Natural killer cell (primary cell): Measurements from ENCODE around the gene TACC2. TPM values are rescaled to one million over a fixed set of nuclear protein-coding genes. Genes with fewer than 3 reads are reported as not detected.

ENCODE experiments used
- ATAC-seq, 3 donors: fragments of 150-1000 bp in 2 of 3; fragments of 200-7000 bp in 1 of 3; cut with Tn5 transposase; 1 replicate in 1 of 3; 2 replicates in 2 of 3; pipeline ENCODE4 v1.10.0; 2021; ENCODE audit warnings: mild to moderate bottlenecking in 2 of 3, moderate library complexity in 2 of 3
- DNase-seq, 2 donors: peaks; one replicate each; pipeline versions ENCODE4 v3.0.0 to v3.0.0-alpha.2; 2013 to 2021; ENCODE audit warnings: mixed read lengths in 1 of 2
- H3K27ac ChIP-seq: one replicate; pipeline ENCODE4 v1.5.1; 2013; ENCODE audit warnings: mild to moderate bottlenecking, low read length
- H3K27me3 ChIP-seq: one replicate; pipeline ENCODE4 v1.6.1; 2013; ENCODE audit warnings: low read length; ENCODE audit not compliant: control insufficient read depth, insufficient read depth
- H3K36me3 ChIP-seq: one replicate; pipeline ENCODE4 v1.6.1; 2013; ENCODE audit warnings: low read length; ENCODE audit not compliant: control insufficient read depth, insufficient read depth
- H3K4me1 ChIP-seq: one replicate; pipeline ENCODE4 v1.6.1; 2013; ENCODE audit warnings: low read length; ENCODE audit not compliant: control insufficient read depth, insufficient read depth
- H3K4me3 ChIP-seq: one replicate; pipeline ENCODE4 v1.5.1; 2013; ENCODE audit warnings: low read length
- H3K9me3 ChIP-seq: one replicate; pipeline ENCODE4 v1.6.1; 2013; ENCODE audit warnings: low read length; ENCODE audit not compliant: control insufficient read depth, insufficient read depth
- H3K27ac Mint-ChIP-seq, 2 donors: one replicate each; pipeline ENCODE4 v1.8.0; 2022; ENCODE audit warnings: mild to moderate bottlenecking in 2 of 2, mixed read lengths in 2 of 2, moderate library complexity in 1 of 2
- H3K27me3 Mint-ChIP-seq, 2 donors: one replicate each; pipeline ENCODE4 v1.8.0; 2022; ENCODE audit warnings: low read depth in 2 of 2, mixed read lengths in 2 of 2
- H3K36me3 Mint-ChIP-seq: one replicate; pipeline ENCODE4 v1.8.0; 2022; ENCODE audit warnings: mixed read lengths
- H3K4me1 Mint-ChIP-seq, 2 donors: one replicate each; pipeline ENCODE4 v1.8.0; 2022; ENCODE audit warnings: mixed read lengths in 2 of 2
- H3K4me3 Mint-ChIP-seq: one replicate; pipeline ENCODE4 v1.8.0; 2022; ENCODE audit warnings: mild to moderate bottlenecking, moderate library complexity, mixed read lengths
- H3K9me3 Mint-ChIP-seq, 2 donors: one replicate each; pipeline ENCODE4 v1.8.0; 2022; ENCODE audit warnings: mixed read lengths in 2 of 2
- CTCF ChIP-seq: fragments of 200-600 bp; IDR thresholded peaks from one replicate; pipeline ENCODE4 v1.8.0; 2022; ENCODE audit warnings: antibody characterized with exemption
- WGBS: methylation state at CpG from one replicate; pipeline ENCODE4 v1.1.7; 2013; ENCODE audit warnings: missing lambda C conversion rate; ENCODE audit not compliant: insufficient coverage; 5-methylcytosine and 5-hydroxymethylcytosine counted together
- intact Hi-C: fragments of 100-400 bp; cut with micrococcal nuclease; formaldehyde crosslinking; loops from one replicate; pipeline ENCODE4 v1.14.2; 2022
- total RNA-seq, 4 donors: library from RNA; stranded (reverse); fragments of 120-200 nt in 1 of 4; gene quantifications; one replicate each; pipeline versions ENCODE4 v1.2.3 to v1.2.4, GENCODE V29; 2013 to 2022

The TACC2 gene
- total RNA-seq, 3 donors from 2014 or later (not counting 1 experiment from before 2014, with no cell fraction given) = not detected

- peaks cover 0 to 22% of the 10 kb centered on the region in 2 donors for H3K27me3 Mint-ChIP-seq
- Histone ChIP-seq H3K36me3 (no peaks in the 10 kb centered on the region), H3K27me3 (no peaks in the 10 kb centered on the region), H3K27ac (no peak overlapping the region), H3K9me3 (no peaks in the 10 kb centered on the region), H3K4me1 (no peaks in the 10 kb centered on the region), H3K4me3 (no peak overlapping the region)
- no peak overlapping the region for H3K27ac Mint-ChIP-seq
- no peaks in the 10 kb centered on the region for H3K9me3 Mint-ChIP-seq
- H3K4me3 Mint-ChIP-seq = no peak overlapping the region
- no peaks in the 10 kb centered on the region for H3K36me3 Mint-ChIP-seq
- no peak for TF ChIP-seq CTCF
- intact Hi-C loops = no loop called here
- DNase-seq (no peak), ATAC-seq (no peak)
- 45% methylated on average over 4 of the region's 4 CpGs for whole genome bisulfite sequencing
- no peaks in the 10 kb centered on the region for H3K4me1 Mint-ChIP-seq
Measured at GRCh38 chr10:122181876-122182275, 192.9 kb downstream of the TACC2 start.

GRCh38 chr10:122182308-122182707 lies 193.3 kb downstream of the TACC2 start:
- Histone ChIP-seq H3K9me3 (no peaks in the 10 kb centered on the region), H3K4me1 (no peaks in the 10 kb centered on the region), H3K36me3 (no peaks in the 10 kb centered on the region), H3K27me3 (no peaks in the 10 kb centered on the region), H3K4me3 (no peak overlapping the region), H3K27ac (no peak overlapping the region)
- 71% methylated on average over 6 of the region's 6 CpGs for WGBS
- Mint-ChIP-seq H3K36me3 (no peaks in the 10 kb centered on the region), H3K4me1 (no peaks in the 10 kb centered on the region), H3K27ac (no peak overlapping the region), H3K4me3 (no peak overlapping the region), H3K9me3 (no peaks in the 10 kb centered on the region), H3K27me3 (peaks cover 0 to 18% of the 10 kb centered on the region in 2 donors)
- TF ChIP-seq CTCF = no peak
- no peak for DNase-seq
- intact Hi-C loops = no loop called here
- ATAC-seq = no peak

DNA sequence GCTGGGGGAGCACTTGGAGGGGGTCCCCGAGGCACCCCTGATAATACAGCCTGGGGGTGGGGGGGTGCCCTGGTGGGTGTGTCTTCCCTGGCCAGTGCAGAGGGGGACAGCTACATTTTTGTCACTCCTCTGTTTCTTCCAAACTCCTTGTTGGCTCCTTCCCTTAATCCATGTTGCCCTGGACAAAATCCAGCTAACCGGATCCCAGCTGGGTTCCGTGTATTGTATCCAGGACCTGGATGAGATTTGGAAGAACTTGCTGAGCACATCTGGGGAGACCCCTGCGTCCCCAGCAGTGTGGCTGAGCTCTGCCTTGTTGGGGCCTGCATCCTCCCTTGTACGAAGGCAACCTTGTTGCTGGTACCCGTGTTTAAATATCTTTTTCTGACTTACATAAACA lies 195.3 kb downstream of the TACC2 start:
- H3K27ac ChIP-seq = no peak overlapping the region

More for the DNA sequence above, 195.3 kb downstream of the TACC2 start:
- no peak overlapping the region for H3K4me3 Mint-ChIP-seq
- intact Hi-C loops = no loop called here
- 85% methylated on average over 5 of the region's 6 CpGs for WGBS
- TF ChIP-seq CTCF = no peak
- DNase-seq = no peak
- H3K27ac Mint-ChIP-seq = no peak overlapping the region
- H3K36me3 ChIP-seq = no peaks in the 10 kb centered on the region
- no peak for ATAC-seq
- no peaks in the 10 kb centered on the region for H3K4me1 Mint-ChIP-seq
- H3K27me3 Mint-ChIP-seq = peaks cover 0 to 16% of the 10 kb centered on the region in 2 donors
- no peaks in the 10 kb centered on the region for H3K4me1 ChIP-seq
- no peak overlapping the region for H3K4me3 ChIP-seq
- no peaks in the 10 kb centered on the region for H3K27me3 ChIP-seq
- no peaks in the 10 kb centered on the region for H3K9me3 Mint-ChIP-seq
- no peaks in the 10 kb centered on the region for H3K36me3 Mint-ChIP-seq
- H3K9me3 ChIP-seq = no peaks in the 10 kb centered on the region
